Adrenal gland (tissue), 5 donors: Measurements from ENCODE around the gene PMIS2.
"Not testable (repeated sequence)": the region's sequence is repeated elsewhere in the genome, so short reads cannot be mapped to it uniquely, and the experiment has no call there.

Experiments used
- CTCF ChIP-seq, 6 experiments: fragments of 450-650 bp in 4 of 6; fragments of 200-600 bp in 2 of 6; sonication (generic) in 1 of 6; IDR thresholded peaks; 1 replicate in 5 of 6; 2 replicates in 1 of 6; pipeline versions ENCODE4 v1.5.1 to v1.8.0; 2016 to 2021; ENCODE audit warnings: antibody characterized with exemption in 6 of 6, mild to moderate bottlenecking in 2 of 6, moderate library complexity in 1 of 6
- POLR2A ChIP-seq, 2 donors: fragments of 450-650 bp; IDR thresholded peaks; one replicate each; pipeline ENCODE4 v1.6.1; 2017; ENCODE audit warnings: antibody characterized with exemption in 2 of 2, mild to moderate bottlenecking in 2 of 2, moderate library complexity in 1 of 2
- donor health status: DM: no; HTN: no; CAD: no.

GRCh38 chr19:35607170-35607569 is 21.2 kb downstream of the PMIS2 start:
- TF ChIP-seq CTCF, POLR2A (IDR thresholded peaks at IDR 0.05): not testable (repeated sequence)
